OCI-LY7 (cell line): Measurements from ENCODE around the gene GRAMD2A.

ENCODE experiments used
- EZH2phosphoT487 ChIP-seq: fragments of 200-600 bp; sonication (generic); IDR thresholded peaks from 2 replicates; pipeline ENCODE4 v1.6.1; 2018; ENCODE audit warnings: low read depth, borderline replicate concordance, mild to moderate bottlenecking, mixed run types, antibody characterized with exemption, low read length, moderate library complexity, mixed read lengths
- TF ChIP-seq, protein P1 (sequence below): fragments of 200-600 bp; sonication (generic); conservative IDR thresholded peaks from 2 replicates; pipeline ENCODE4 v1.5.1; 2014; ENCODE audit warnings: mild to moderate bottlenecking, antibody characterized with exemption, low read length, moderate library complexity, mixed read lengths

DNA sequence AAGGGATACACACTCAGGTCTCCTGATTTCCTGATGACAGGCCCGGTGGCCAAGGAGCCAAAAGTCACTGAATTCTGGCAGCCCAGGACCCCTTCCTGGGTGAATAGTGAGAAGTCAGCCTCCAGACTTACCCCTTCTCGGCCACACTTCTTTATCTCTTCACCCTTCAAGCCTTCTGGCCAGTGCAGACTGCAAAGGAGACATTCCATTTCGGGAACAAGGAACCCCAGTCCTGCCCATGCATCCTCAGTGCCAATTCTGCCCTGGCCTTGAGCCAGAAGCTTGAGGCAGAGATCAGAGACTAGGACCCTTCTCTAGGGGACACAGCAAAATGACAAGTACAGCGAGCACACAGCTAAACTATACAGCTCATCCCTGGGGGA lies 28.8 kb downstream of the GRAMD2A start:
- TF ChIP-seq, protein P1, sequence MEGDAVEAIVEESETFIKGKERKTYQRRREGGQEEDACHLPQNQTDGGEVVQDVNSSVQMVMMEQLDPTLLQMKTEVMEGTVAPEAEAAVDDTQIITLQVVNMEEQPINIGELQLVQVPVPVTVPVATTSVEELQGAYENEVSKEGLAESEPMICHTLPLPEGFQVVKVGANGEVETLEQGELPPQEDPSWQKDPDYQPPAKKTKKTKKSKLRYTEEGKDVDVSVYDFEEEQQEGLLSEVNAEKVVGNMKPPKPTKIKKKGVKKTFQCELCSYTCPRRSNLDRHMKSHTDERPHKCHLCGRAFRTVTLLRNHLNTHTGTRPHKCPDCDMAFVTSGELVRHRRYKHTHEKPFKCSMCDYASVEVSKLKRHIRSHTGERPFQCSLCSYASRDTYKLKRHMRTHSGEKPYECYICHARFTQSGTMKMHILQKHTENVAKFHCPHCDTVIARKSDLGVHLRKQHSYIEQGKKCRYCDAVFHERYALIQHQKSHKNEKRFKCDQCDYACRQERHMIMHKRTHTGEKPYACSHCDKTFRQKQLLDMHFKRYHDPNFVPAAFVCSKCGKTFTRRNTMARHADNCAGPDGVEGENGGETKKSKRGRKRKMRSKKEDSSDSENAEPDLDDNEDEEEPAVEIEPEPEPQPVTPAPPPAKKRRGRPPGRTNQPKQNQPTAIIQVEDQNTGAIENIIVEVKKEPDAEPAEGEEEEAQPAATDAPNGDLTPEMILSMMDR: no peak
- no peak for TF ChIP-seq EZH2phosphoT487
